NT2/D1 (cell line): ENCODE results near the gene CLASP2.

Experiments used
- SUZ12 ChIP-seq: IDR thresholded peaks from 2 replicates; pipeline ENCODE4 v1.6.1; 2011; ENCODE audit not compliant: insufficient read length, insufficient read depth; ENCODE audit errors: extremely low read depth
- YY1 ChIP-seq: IDR thresholded peaks from 2 replicates; pipeline ENCODE4 v1.6.1; 2011; ENCODE audit not compliant: insufficient read length, insufficient read depth
- ZNF274 ChIP-seq: IDR thresholded peaks from 2 replicates; pipeline ENCODE4 v1.6.1; 2011; ENCODE audit warnings: mild to moderate bottlenecking, low read depth, low read length

- TF ChIP-seq SUZ12 (no peak), ZNF274 (no peak), YY1 (no peak)
Measured at GRCh38 chr3:33557279-33557678, 160.8 kb downstream of the CLASP2 start.
